MCF 10A (cell line): ENCODE data around the gene SHOX. TPM values are rescaled to one million over a fixed set of nuclear protein-coding genes. Genes with fewer than 3 reads are reported as not detected.

Source experiments
- BruUV-seq: library from RNA; stranded (reverse); fragments of 400-500 nt; replicated peaks from 2 replicates; lab custom pipeline; 2021; lab: Mats Ljungman, UMichigan
- CTCF ChIA-PET: fragments of 300-600 bp; sonication (Branson Sonifier 250); formaldehyde crosslinking; extraction: SDS; loops from one replicate; lab custom pipeline; 2021; ENCODE audit warnings: antibody characterized with exemption, inconsistent platforms; lab: Yijun Ruan, JAX
- POLR2A ChIA-PET: fragments of 300-600, 350-650 bp; sonication (Branson Sonifier 250); formaldehyde crosslinking; extraction: SDS; loops from one replicate; lab custom pipeline; 2020; ENCODE audit warnings: antibody characterized with exemption, inconsistent platforms; lab: Yijun Ruan, JAX
- DNase-seq: peaks from one replicate; pipeline ENCODE4 v3.0.0-alpha.2; 2018; ENCODE audit not compliant: unreplicated experiment
- H3K27ac Mint-ChIP-seq: one replicate; pipeline ENCODE4 v1.8.0; 2022; ENCODE audit warnings: mild to moderate bottlenecking, low read depth, mixed read lengths; ENCODE audit not compliant: unreplicated experiment
- H3K27me3 Mint-ChIP-seq: one replicate; pipeline ENCODE4 v1.8.0; 2022; ENCODE audit warnings: mixed read lengths; ENCODE audit not compliant: insufficient read depth, unreplicated experiment
- H3K36me3 Mint-ChIP-seq: one replicate; pipeline ENCODE4 v1.8.0; 2022; ENCODE audit warnings: mild to moderate bottlenecking, moderate library complexity, mixed read lengths; ENCODE audit not compliant: insufficient read depth, unreplicated experiment
- H3K4me1 Mint-ChIP-seq: one replicate; pipeline ENCODE4 v1.8.0; 2022; ENCODE audit warnings: mixed read lengths; ENCODE audit not compliant: insufficient read depth, unreplicated experiment
- H3K4me3 Mint-ChIP-seq: one replicate; pipeline ENCODE4 v1.8.0; 2022; ENCODE audit warnings: mild to moderate bottlenecking, moderate library complexity, mixed read lengths; ENCODE audit not compliant: unreplicated experiment
- H3K9me3 Mint-ChIP-seq: one replicate; pipeline ENCODE4 v1.8.0; 2022; ENCODE audit warnings: mixed read lengths; ENCODE audit not compliant: unreplicated experiment
- CTCF ChIP-seq: fragments of 200-600 bp; IDR thresholded peaks from one replicate; pipeline ENCODE4 v1.8.0; 2022; ENCODE audit warnings: antibody characterized with exemption, mild to moderate bottlenecking; ENCODE audit not compliant: unreplicated experiment
- intact Hi-C: fragments of 100-400 bp; cut with micrococcal nuclease; formaldehyde crosslinking; loops from 2 replicates; pipeline ENCODE4 v1.14.1; 2022
- total RNA-seq: library from RNA; stranded (reverse); gene quantifications from 2 replicates; pipeline ENCODE4 v1.2.3, GENCODE V29; 2022

The SHOX gene
- total RNA-seq, 1 experiment from 2014 or later, result not detected

GRCh38 chrX:641671-642435 lies 11.3 kb downstream of the SHOX start:
- no peaks in the 10 kb centered on the region for H3K9me3 Mint-ChIP-seq
- H3K4me1 Mint-ChIP-seq, result no peaks in the 10 kb centered on the region
- CTCF ChIA-PET, result no interaction called here
- no peak for TF ChIP-seq CTCF
- no peak for DNase-seq
- no peaks in the 10 kb centered on the region for H3K36me3 Mint-ChIP-seq
- H3K27me3 Mint-ChIP-seq, result no peaks in the 10 kb centered on the region
- H3K27ac Mint-ChIP-seq, result no peak overlapping the region
- intact Hi-C loops, result no loop called here
- no TSS peak for BruUV-seq
- H3K4me3 Mint-ChIP-seq, result no peak overlapping the region
- POLR2A ChIA-PET, result no interaction called here

GRCh38 chrX:642436-643240 lies 12.0 kb downstream of the SHOX start:
- ChIA-PET POLR2A (no interaction called here), CTCF (no interaction called here)
- intact Hi-C loops, result no loop called here
- DNase-seq, result no peak
- Mint-ChIP-seq H3K27ac (no peak overlapping the region), H3K4me1 (no peaks in the 10 kb centered on the region), H3K36me3 (no peaks in the 10 kb centered on the region), H3K27me3 (no peaks in the 10 kb centered on the region), H3K9me3 (no peaks in the 10 kb centered on the region), H3K4me3 (no peak overlapping the region)
- no peak for TF ChIP-seq CTCF
- no TSS peak for BruUV-seq

DNA sequence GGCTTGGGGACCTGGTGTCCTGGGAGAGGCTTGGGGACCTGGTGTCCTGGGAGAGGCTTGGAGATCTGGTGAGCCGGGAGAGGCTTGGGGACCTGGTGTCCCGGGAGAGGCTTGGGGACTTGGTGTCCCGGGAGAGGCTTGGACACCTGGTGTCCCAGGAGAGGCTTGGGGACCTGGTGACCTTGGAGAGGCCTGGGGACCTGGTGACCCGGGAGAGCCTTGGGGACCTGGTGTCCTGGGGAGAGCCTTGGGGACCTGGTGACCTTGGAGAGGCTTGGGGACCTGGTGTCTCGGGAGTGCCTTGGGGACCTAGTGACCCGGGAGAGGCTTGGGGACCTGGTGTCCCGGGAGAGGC lies 12.6 kb downstream of the SHOX start:
- Mint-ChIP-seq H3K9me3 (no peaks in the 10 kb centered on the region), H3K27ac (no peak overlapping the region), H3K4me1 (no peaks in the 10 kb centered on the region), H3K36me3 (no peaks in the 10 kb centered on the region), H3K4me3 (no peak overlapping the region), H3K27me3 (no peaks in the 10 kb centered on the region)
- no peak for DNase-seq
- no TSS peak for BruUV-seq
- ChIA-PET POLR2A (no interaction called here), CTCF (no interaction called here)
- TF ChIP-seq CTCF, result no peak
- intact Hi-C loops, result no loop called here

DNA sequence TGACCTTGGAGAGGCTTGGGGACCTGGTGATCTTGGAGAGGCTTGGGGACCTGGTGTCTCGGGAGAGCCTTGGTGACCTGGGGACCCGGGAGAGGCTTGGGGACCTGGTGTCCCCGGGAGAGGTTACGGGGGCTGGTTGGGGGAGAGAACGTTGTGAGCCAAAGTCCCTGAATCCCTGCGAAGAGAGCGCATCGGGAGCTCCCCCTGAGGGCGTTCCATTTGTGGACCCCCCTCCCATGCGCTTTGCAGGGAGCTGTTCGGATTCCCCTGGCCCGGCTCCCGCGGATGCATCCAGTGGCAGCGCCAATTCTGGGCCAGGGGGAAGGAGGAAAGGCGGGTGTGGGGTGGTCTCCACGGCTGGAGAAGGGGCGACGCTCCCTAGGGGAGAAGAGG lies 13.3 kb downstream of the SHOX start:
- no TSS peak for BruUV-seq
- DNase-seq, result no peak
- POLR2A ChIA-PET, result no interaction called here
- CTCF ChIA-PET, result no interaction called here
- TF ChIP-seq CTCF, result no peak
- no peaks in the 10 kb centered on the region for H3K36me3 Mint-ChIP-seq
- H3K27ac Mint-ChIP-seq, result no peak overlapping the region
- H3K27me3 Mint-ChIP-seq, result no peaks in the 10 kb centered on the region
- H3K4me3 Mint-ChIP-seq, result no peak overlapping the region
- H3K9me3 Mint-ChIP-seq, result no peaks in the 10 kb centered on the region
- no peaks in the 10 kb centered on the region for H3K4me1 Mint-ChIP-seq
- intact Hi-C loops, result no loop called here
